Keratinocyte (primary cell): ENCODE results near the gene SERPIND1. TPM values are rescaled to one million over a fixed set of nuclear protein-coding genes. Genes with fewer than 3 reads are reported as not detected.
"Not testable (repeated sequence)": the region's sequence is repeated elsewhere in the genome, so short reads cannot be mapped to it uniquely, and the experiment has no call there.

Source experiments
- DNase-seq: peaks from one replicate; pipeline ENCODE4 v3.0.0-alpha.2; 2011; ENCODE audit warnings: low read depth, missing footprints, low spot score
- FAIRE-seq: peaks from 2 replicates; lab custom pipeline; 2011; peaks lifted over from hg19 to GRCh38; lab: Jason Lieb, UNC
- H2AFZ ChIP-seq: 2 replicates; pipeline ENCODE4 v1.6.0; 2012; ENCODE audit warnings: low read length, control low read depth, inconsistent platforms; ENCODE audit not compliant: control insufficient read depth
- H3K27ac ChIP-seq: 2 replicates; pipeline ENCODE4 v1.5.1; 2011; ENCODE audit warnings: low read length; ENCODE audit not compliant: control insufficient read depth, insufficient read depth
- H3K27me3 ChIP-seq: 3 replicates; pipeline ENCODE4 v1.6.0; 2011; ENCODE audit warnings: low read length; ENCODE audit not compliant: control insufficient read depth, insufficient read depth; ENCODE audit errors: extremely low read depth
- H3K36me3 ChIP-seq, 2 experiments: 2 replicates in 1 of 2; 3 replicates in 1 of 2; pipeline ENCODE4 v1.5.1; 2011; ENCODE audit warnings: low read length in 2 of 2, mild to moderate bottlenecking in 1 of 2; ENCODE audit not compliant: control insufficient read depth in 2 of 2, insufficient read depth in 2 of 2; ENCODE audit errors: extremely low read depth in 1 of 2
- H3K4me1 ChIP-seq: 3 replicates; pipeline ENCODE4 v1.5.1; 2011; ENCODE audit warnings: low read length; ENCODE audit not compliant: control insufficient read depth, insufficient read depth; ENCODE audit errors: extremely low read depth
- H3K4me2 ChIP-seq: 3 replicates; pipeline ENCODE4 v1.6.0; 2011; ENCODE audit warnings: low read depth, low read length; ENCODE audit not compliant: control insufficient read depth, insufficient read depth; ENCODE audit errors: extremely low read depth
- H3K4me3 ChIP-seq, 3 experiments: fragments of 200-600 bp in 1 of 3; sonication (generic) in 1 of 3; 2 replicates in 2 of 3; 3 replicates in 1 of 3; pipeline ENCODE4 v1.5.1; 2011 to 2016; ENCODE audit warnings: low read length in 3 of 3, mild to moderate bottlenecking in 3 of 3, control low read depth in 2 of 3, inconsistent platforms in 1 of 3, low read depth in 1 of 3, mixed read lengths in 1 of 3, mixed run types in 1 of 3, moderate library complexity in 1 of 3; ENCODE audit not compliant: control insufficient read depth in 2 of 3, insufficient read depth in 2 of 3; ENCODE audit errors: extremely low read depth in 1 of 3
- H3K79me2 ChIP-seq: 2 replicates; pipeline ENCODE4 v1.6.0; 2012; ENCODE audit warnings: low read length; ENCODE audit not compliant: control insufficient read depth, insufficient read depth
- H3K9ac ChIP-seq: 3 replicates; pipeline ENCODE4 v1.6.0; 2011; ENCODE audit warnings: low read length; ENCODE audit not compliant: control insufficient read depth, insufficient read depth; ENCODE audit errors: extremely low read depth
- H3K9me1 ChIP-seq: 3 replicates; pipeline ENCODE4 v1.6.0; 2011; ENCODE audit warnings: low read length; ENCODE audit not compliant: control insufficient read depth, insufficient read depth; ENCODE audit errors: extremely low read depth
- H3K9me3 ChIP-seq: 2 replicates; pipeline ENCODE4 v1.5.1; 2012; ENCODE audit warnings: low read depth, low read length; ENCODE audit not compliant: control insufficient read depth
- H4K20me1 ChIP-seq: 3 replicates; pipeline ENCODE4 v1.6.0; 2011; ENCODE audit warnings: low read length; ENCODE audit not compliant: control insufficient read depth, insufficient read depth; ENCODE audit errors: extremely low read depth
- CTCF ChIP-seq, 3 experiments: IDR thresholded peaks in 1 of 3; conservative IDR thresholded peaks in 1 of 3; optimal IDR thresholded peaks in 1 of 3; 2 replicates in 2 of 3; 3 replicates in 1 of 3; pipeline versions ENCODE3 to v1.5.1; 2011; ENCODE audit warnings: low read length in 3 of 3, mild to moderate bottlenecking in 3 of 3, moderate library complexity in 2 of 3, control low read depth in 1 of 3, inconsistent platforms in 1 of 3; ENCODE audit not compliant: insufficient read depth in 2 of 3; ENCODE audit errors: extremely low read depth in 1 of 3
- EZH2 ChIP-seq: IDR thresholded peaks from one replicate; pipeline ENCODE4 v1.6.1; 2012; ENCODE audit warnings: inconsistent platforms, mild to moderate bottlenecking, low read length, moderate library complexity
- dilution Hi-C: fragments of 300-500 bp; cut with MboI; formaldehyde crosslinking; loops from one replicate; pipeline ENCODE4 v1.7.0; 2020; ENCODE audit warnings: low sequenced_read_pairs; ENCODE audit not compliant: extremely low pct_ligation_motif_present
- polyA plus RNA-seq, 5 experiments: library from polyadenylated mRNA; depleted of rRNA in 3 of 5; stranded (reverse) in 3 of 5; stranded (forward) in 1 of 5; unstranded in 1 of 5; fragments of >200 nt; gene quantifications; 1 replicate in 1 of 5; 2 replicates in 3 of 5; 3 replicates in 1 of 5; pipeline versions ENCODE4 v1.2.1 to v1.2.3, GENCODE V29; 2011 to 2012; ENCODE audit warnings: missing spikeins in 2 of 5, low read depth in 1 of 5, low replicate concordance in 1 of 5

The SERPIND1 gene
- polyA plus RNA-seq, 1 donor (not counting 4 experiments of a cell fraction or from before 2014, with no cell fraction given) = not detected

- Histone ChIP-seq H3K36me3 (peaks cover 11 to 15% of the 10 kb centered on the region in 2 experiments), H3K4me3 (no peak overlapping the region), H2AFZ (no peak overlapping the region), H3K27ac (no peak overlapping the region), H3K4me1 (no peaks in the 10 kb centered on the region), H3K9me3 (no peaks in the 10 kb centered on the region), H3K9ac (no peak overlapping the region), H4K20me1 (no peaks in the 10 kb centered on the region), H3K79me2 (no peaks in the 10 kb centered on the region), H3K27me3 (no peaks in the 10 kb centered on the region), H3K9me1 (no peaks in the 10 kb centered on the region), H3K4me2 (no peak overlapping the region)
- FAIRE-seq (no peak), DNase-seq (no peak)
- TF ChIP-seq EZH2 (no peak), CTCF (optimal IDR thresholded peaks at IDR 0.05 in 1 of 3, IDR thresholded peaks at IDR 0.05 in 1 of 3, conservative IDR thresholded peaks at IDR 0.05 in 1 of 3; ENCODE audit: extremely low read depth in 1 of 3, insufficient read depth in 2 of 3, low read length in 3 of 3) (no peak)
- dilution Hi-C loops = no loop called here
These were observed 7.4 kb upstream of the SERPIND1 start for GRCh38 chr22:20766530-20766929.

GRCh38 chr22:20769496-20769826 lies 4.5 kb upstream of the SERPIND1 start:
- FAIRE-seq, H3K27ac ChIP-seq, H3K4me3 ChIP-seq, H3K36me3 ChIP-seq, H3K4me2 ChIP-seq, H3K9ac ChIP-seq, DNase-seq, H3K9me3 ChIP-seq, H3K79me2 ChIP-seq, dilution Hi-C loops, H4K20me1 ChIP-seq, H2AFZ ChIP-seq, H3K9me1 ChIP-seq, H3K4me1 ChIP-seq, H3K27me3 ChIP-seq: not testable (repeated sequence)

- Histone ChIP-seq H2AFZ (no peak overlapping the region), H3K4me1 (no peaks in the 10 kb centered on the region), H3K27me3 (no peaks in the 10 kb centered on the region), H3K79me2 (no peaks in the 10 kb centered on the region), H3K4me3 (no peak overlapping the region), H4K20me1 (no peaks in the 10 kb centered on the region), H3K4me2 (no peak overlapping the region), H3K9me3 (no peaks in the 10 kb centered on the region), H3K9ac (no peak overlapping the region), H3K9me1 (no peaks in the 10 kb centered on the region), H3K27ac (no peak overlapping the region), H3K36me3 (peaks cover 0 to 5% of the 10 kb centered on the region in 2 experiments)
- FAIRE-seq (no peak), DNase-seq (no peak)
- TF ChIP-seq CTCF (optimal IDR thresholded peaks at IDR 0.05 in 1 of 3, IDR thresholded peaks at IDR 0.05 in 1 of 3, conservative IDR thresholded peaks at IDR 0.05 in 1 of 3; ENCODE audit: extremely low read depth in 1 of 3, insufficient read depth in 2 of 3, low read length in 3 of 3) (peak in 1 of 3 experiments; percentile 2), EZH2 (no peak)
- dilution Hi-C loops = no loop called here
These were observed 1.8 kb upstream of the SERPIND1 start for GRCh38 chr22:20771918-20772625.
